Mesothelial cell of epicardium (in vitro differentiated cells): ENCODE data around the gene GNA14. TPM values are rescaled to one million over a fixed set of nuclear protein-coding genes. Genes with fewer than 3 reads are reported as not detected.
A peak's percentile ranks its signal among the peaks of the same experiment; 100 is the strongest.

Source experiments
- DNase-seq, 2 experiments: peaks; one replicate each; pipeline ENCODE4 v3.0.0; 2021; ENCODE audit warnings: low spot score in 2 of 2; ENCODE audit not compliant: unreplicated experiment in 2 of 2
- H3K27ac Mint-ChIP-seq: 2 replicates; pipeline ENCODE4 v1.8.0; 2021; ENCODE audit warnings: mixed read lengths
- H3K27me3 Mint-ChIP-seq: 2 replicates; pipeline ENCODE4 v1.8.0; 2021; ENCODE audit warnings: low read depth, mixed read lengths
- H3K36me3 Mint-ChIP-seq: 2 replicates; pipeline ENCODE4 v1.8.0; 2021; ENCODE audit warnings: mixed read lengths
- H3K4me1 Mint-ChIP-seq: 2 replicates; pipeline ENCODE4 v1.8.0; 2021; ENCODE audit warnings: mixed read lengths
- H3K4me3 Mint-ChIP-seq: 2 replicates; pipeline ENCODE4 v1.8.0; 2021; ENCODE audit warnings: mild to moderate bottlenecking, moderate library complexity, mixed read lengths
- H3K9me3 Mint-ChIP-seq: 2 replicates; pipeline ENCODE4 v1.8.0; 2021; ENCODE audit warnings: mixed read lengths
- total RNA-seq: library from RNA; stranded (reverse); gene quantifications from 3 replicates; pipeline ENCODE4 v1.2.1, GENCODE V29; 2021
- TF ChIP-seq, protein P1 (sequence below): fragments of 200-600 bp; sonication (generic); IDR thresholded peaks from one replicate; pipeline ENCODE4 v1.5.0; 2021; ENCODE audit warnings: antibody characterized with exemption; ENCODE audit not compliant: unreplicated experiment

Gene GNA14
- total RNA-seq, 1 donor from 2014 or later = 0.22 TPM

DNA sequence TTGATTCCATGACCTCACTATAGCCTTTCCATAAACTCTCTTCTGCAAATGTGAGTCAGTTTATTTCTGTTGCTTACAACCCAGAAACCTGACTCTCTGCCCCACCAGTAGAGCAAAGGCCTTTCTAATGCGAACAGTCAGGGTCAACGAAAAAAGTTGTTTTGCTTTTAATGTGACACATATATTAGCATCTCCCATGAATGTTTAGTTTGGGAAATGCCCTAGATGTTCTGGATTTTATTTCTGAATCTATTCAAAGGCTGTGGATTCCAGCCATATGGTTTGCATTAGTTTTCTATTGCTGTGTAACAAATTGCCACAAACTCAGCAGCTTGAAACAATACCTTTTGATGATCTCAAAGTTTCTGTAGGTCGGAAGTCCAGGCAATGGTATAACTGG is 193.5 kb downstream of the GNA14 start:
- Mint-ChIP-seq H3K4me3 (no peak overlapping the region), H3K36me3 (peaks cover 1% of the 10 kb centered on the region)

DNA sequence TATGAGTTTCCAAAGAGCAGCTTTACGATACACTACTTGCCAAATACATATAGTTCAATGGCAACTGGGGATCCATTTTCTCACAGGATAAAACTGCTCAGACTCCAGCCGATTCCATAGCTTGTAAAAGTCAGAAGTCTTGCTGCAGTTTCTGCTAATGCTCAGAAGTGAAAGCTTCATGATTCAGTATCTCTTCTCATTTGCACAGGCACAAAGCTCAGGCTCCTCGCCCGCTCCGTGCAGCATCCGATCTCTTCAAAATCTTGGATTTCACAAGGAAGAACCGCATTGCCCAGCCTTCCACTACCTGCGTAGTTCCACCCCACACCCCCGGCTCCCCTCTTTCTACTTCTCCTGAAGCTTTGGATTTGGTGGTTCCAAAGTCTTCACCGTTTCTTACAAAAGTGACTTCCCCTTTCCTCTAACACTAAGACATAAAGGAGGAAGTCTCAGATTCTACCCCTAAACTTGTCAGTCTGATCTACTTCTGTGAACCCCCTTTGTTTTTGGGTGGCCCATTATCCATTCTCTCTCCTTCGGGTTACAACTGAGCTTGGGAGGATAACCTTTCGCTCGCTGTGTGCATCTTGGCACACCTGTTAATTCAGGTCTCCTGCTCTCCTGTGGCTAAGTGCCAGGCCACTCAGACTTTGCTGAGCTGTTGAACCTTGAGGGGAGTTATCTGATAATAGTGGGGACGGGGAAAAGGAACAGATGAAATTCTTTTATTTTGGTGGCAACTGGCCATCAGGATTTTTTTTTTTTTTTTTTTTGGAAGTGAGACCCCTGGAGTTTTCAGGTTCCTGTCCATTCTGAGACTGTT is 194.1 kb downstream of the GNA14 start:
- peak overlapping the region; percentile 10 for H3K27ac Mint-ChIP-seq
- H3K36me3 Mint-ChIP-seq = peaks cover 1% of the 10 kb centered on the region
- H3K27me3 Mint-ChIP-seq = no peaks in the 10 kb centered on the region
- H3K9me3 Mint-ChIP-seq = peaks cover 9% of the 10 kb centered on the region
- H3K4me3 Mint-ChIP-seq = no peak overlapping the region
- TF ChIP-seq, protein P1, sequence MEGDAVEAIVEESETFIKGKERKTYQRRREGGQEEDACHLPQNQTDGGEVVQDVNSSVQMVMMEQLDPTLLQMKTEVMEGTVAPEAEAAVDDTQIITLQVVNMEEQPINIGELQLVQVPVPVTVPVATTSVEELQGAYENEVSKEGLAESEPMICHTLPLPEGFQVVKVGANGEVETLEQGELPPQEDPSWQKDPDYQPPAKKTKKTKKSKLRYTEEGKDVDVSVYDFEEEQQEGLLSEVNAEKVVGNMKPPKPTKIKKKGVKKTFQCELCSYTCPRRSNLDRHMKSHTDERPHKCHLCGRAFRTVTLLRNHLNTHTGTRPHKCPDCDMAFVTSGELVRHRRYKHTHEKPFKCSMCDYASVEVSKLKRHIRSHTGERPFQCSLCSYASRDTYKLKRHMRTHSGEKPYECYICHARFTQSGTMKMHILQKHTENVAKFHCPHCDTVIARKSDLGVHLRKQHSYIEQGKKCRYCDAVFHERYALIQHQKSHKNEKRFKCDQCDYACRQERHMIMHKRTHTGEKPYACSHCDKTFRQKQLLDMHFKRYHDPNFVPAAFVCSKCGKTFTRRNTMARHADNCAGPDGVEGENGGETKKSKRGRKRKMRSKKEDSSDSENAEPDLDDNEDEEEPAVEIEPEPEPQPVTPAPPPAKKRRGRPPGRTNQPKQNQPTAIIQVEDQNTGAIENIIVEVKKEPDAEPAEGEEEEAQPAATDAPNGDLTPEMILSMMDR = no peak
- peaks cover 26% of the 10 kb centered on the region for H3K4me1 Mint-ChIP-seq
- no peak for DNase-seq

More for the DNA sequence above, 193.5 kb downstream of the GNA14 start:
- Mint-ChIP-seq H3K27me3 (no peaks in the 10 kb centered on the region), H3K9me3 (peaks cover 9% of the 10 kb centered on the region), H3K27ac (no peak overlapping the region), H3K4me1 (peaks cover 20% of the 10 kb centered on the region)
- no peak for DNase-seq
- TF ChIP-seq, protein P1 = no peak

DNA sequence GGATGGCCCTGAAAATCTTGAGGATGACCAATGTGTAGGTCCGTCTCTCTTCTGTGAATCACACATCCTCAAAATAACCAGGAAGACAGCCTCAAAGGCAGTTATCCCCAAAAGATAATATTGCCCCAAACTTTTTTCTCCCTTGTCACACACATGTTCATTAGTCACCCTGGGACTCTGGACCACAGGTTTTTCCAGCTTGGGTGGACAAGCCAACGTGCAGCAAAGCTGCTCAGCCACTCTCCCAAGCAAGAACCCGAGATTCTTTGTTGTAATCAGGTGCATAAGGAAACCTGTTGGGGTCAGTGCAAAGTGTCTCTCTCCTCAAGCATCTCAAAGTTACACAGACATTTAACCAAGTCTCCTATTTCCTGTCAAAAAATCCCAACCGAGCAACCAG is 196.6 kb downstream of the GNA14 start:
- TF ChIP-seq, protein P1 = no peak
- Mint-ChIP-seq H3K36me3 (peaks cover 1% of the 10 kb centered on the region), H3K4me1 (peaks cover 13% of the 10 kb centered on the region), H3K27me3 (no peaks in the 10 kb centered on the region), H3K27ac (no peak overlapping the region), H3K4me3 (no peak overlapping the region), H3K9me3 (peaks cover 17% of the 10 kb centered on the region)
- DNase-seq = no peak

DNA sequence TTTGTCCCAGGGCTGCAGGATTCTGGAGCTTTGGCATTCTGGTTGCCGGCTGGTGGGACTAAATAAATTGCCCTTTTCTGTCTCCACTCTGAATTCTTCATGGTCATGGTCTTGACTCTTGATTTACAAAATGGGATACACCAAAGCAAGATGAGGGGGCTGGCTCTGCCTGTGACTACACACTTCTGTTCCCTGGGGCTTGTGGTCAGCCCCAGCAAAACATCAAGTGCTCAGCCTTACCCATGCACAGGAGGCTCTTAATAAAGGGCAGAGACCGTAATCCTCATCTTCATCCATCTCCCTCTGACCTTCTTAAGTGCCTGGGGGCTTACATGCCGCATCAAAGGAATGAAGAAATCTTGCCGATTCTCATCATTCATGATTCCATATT is 198.0 kb downstream of the GNA14 start:
- Mint-ChIP-seq H3K27me3 (no peaks in the 10 kb centered on the region), H3K27ac (no peak overlapping the region), H3K9me3 (peaks cover 17% of the 10 kb centered on the region), H3K4me1 (peaks cover 13% of the 10 kb centered on the region), H3K36me3 (peaks cover 1% of the 10 kb centered on the region), H3K4me3 (no peak overlapping the region)
- TF ChIP-seq, protein P1 = no peak
- DNase-seq = no peak

DNA sequence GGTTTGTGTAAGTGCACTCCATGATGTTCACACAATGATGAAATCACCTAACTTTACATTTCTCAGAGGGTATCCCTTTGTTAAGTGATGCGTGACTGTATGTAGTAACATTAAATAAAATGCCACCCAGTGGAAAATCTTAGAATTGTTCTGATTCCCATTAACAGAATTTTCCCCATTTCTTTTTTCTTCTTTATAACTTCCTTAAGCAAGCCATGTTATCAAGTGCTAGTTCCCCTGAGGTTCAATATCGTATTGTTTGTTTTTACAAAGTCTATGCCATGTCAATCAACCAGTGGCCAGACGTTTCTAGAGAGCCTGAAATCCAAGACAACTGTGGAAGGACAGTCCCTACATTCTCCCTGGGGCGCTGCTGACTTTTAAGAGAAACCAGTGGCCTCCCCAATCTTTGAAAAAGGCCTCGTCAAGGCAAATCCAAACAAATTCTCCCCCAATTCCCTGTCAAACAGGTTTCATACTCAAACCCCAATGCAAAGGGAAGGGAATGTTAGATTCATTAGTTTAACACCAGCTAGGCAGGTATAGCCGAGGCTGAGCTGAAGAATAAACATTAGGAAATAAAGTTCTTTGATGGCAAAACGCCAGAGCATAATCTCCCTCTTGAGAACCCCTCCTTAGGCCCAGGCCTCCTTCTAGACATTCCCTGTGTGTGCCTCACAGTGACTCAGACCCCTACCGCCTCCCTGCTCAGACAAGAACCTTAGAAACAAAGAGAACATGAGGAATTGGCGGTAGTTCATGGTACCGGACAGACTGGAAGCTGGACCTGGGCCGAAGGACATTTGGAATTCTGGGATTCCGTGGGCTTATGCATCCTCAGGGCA is 198.7 kb downstream of the GNA14 start:
- no peaks in the 10 kb centered on the region for H3K27me3 Mint-ChIP-seq
- H3K4me1 Mint-ChIP-seq = peaks cover 13% of the 10 kb centered on the region
- no peak overlapping the region for H3K4me3 Mint-ChIP-seq
- H3K9me3 Mint-ChIP-seq = peaks cover 17% of the 10 kb centered on the region
- DNase-seq = no peak
- peaks cover 1% of the 10 kb centered on the region for H3K36me3 Mint-ChIP-seq
- TF ChIP-seq, protein P1 = peak; percentile 11
- peak overlapping the region; percentile 75 for H3K27ac Mint-ChIP-seq
